ENCODE measurements around the gene MKX. TPM values are rescaled to one million over a fixed set of nuclear protein-coding genes. Genes with fewer than 3 reads are reported as not detected.

Gene MKX
- total RNA-seq, 4 donors from 2014 or later = 0.54 to 3.6 (median 0.90) TPM

- 93 to 94% methylated on average over 2 of the region's 2 CpGs for WGBS, 2 donors
- H3K27ac ChIP-seq = no peak overlapping the region
- TF ChIP-seq POLR2A (IDR thresholded peaks at IDR 0.05) = no peak
- TF ChIP-seq CTCF (IDR thresholded peaks at IDR 0.05) = no peak
- no peaks in the 10 kb centered on the region for H3K36me3 ChIP-seq
- no peak for DNase-seq
- H3K27me3 ChIP-seq = no peaks in the 10 kb centered on the region
- no peaks in the 10 kb centered on the region for H3K4me1 ChIP-seq
- H3K9me3 ChIP-seq = no peaks in the 10 kb centered on the region
- intact Hi-C loops (cut with DNase I) = no loop called here
- H3K4me3 ChIP-seq (replicated peaks in 1 of 3) = no peak overlapping the region
These were observed 46.7 kb downstream of the MKX start for GRCh38 chr10:27698961-27699360.

- Histone ChIP-seq H3K4me3 (replicated peaks in 1 of 3) (no peak overlapping the region), H3K27ac (no peak overlapping the region)
These were observed 49.2 kb downstream of the MKX start for GRCh38 chr10:27696466-27696865.

GRCh38 chr10:27695706-27696105, 49.9 kb downstream of the MKX start:
- no peak overlapping the region for H3K27ac ChIP-seq
- WGBS, 2 donors = 90 to 92% methylated on average over 2 of the region's 2 CpGs
- no peaks in the 10 kb centered on the region for H3K36me3 ChIP-seq
- intact Hi-C loops (cut with DNase I) = no loop called here
- H3K27me3 ChIP-seq = no peaks in the 10 kb centered on the region
- TF ChIP-seq CTCF (IDR thresholded peaks at IDR 0.05) (no peak), POLR2A (IDR thresholded peaks at IDR 0.05) (no peak)
- no peaks in the 10 kb centered on the region for H3K9me3 ChIP-seq
- no peaks in the 10 kb centered on the region for H3K4me1 ChIP-seq
- no peak for DNase-seq
- H3K4me3 ChIP-seq (replicated peaks in 1 of 3) = no peak overlapping the region

More at GRCh38 chr10:27696466-27696865, 49.2 kb downstream of the MKX start:
- TF ChIP-seq POLR2A (IDR thresholded peaks at IDR 0.05) = no peak
- Histone ChIP-seq H3K27me3 (no peaks in the 10 kb centered on the region), H3K9me3 (no peaks in the 10 kb centered on the region), H3K4me1 (no peaks in the 10 kb centered on the region), H3K36me3 (no peaks in the 10 kb centered on the region)
- WGBS, 2 donors = 86% methylated on average over 3 of the region's 3 CpGs
- DNase-seq = no peak
- intact Hi-C loops (cut with DNase I) = no loop called here

- Histone ChIP-seq H3K9me3 (no peaks in the 10 kb centered on the region), H3K4me3 (replicated peaks in 1 of 3) (no peak overlapping the region), H3K27me3 (no peaks in the 10 kb centered on the region), H3K27ac (no peak overlapping the region), H3K4me1 (no peaks in the 10 kb centered on the region), H3K36me3 (no peaks in the 10 kb centered on the region)
- intact Hi-C loops (cut with DNase I) = no loop called here
- TF ChIP-seq POLR2A (IDR thresholded peaks at IDR 0.05) = no peak
- TF ChIP-seq CTCF (IDR thresholded peaks at IDR 0.05) = no peak
- 89 to 96% methylated on average over 6 of the region's 6 CpGs for WGBS, 2 donors
- DNase-seq = no peak
These were observed 50.5 kb downstream of the MKX start for GRCh38 chr10:27695088-27695487.

- no peaks in the 10 kb centered on the region for H3K9me3 ChIP-seq
- TF ChIP-seq POLR2A (IDR thresholded peaks at IDR 0.05) (no peak), CTCF (IDR thresholded peaks at IDR 0.05) (no peak)
- WGBS, 2 donors = 71 to 81% methylated on average over 3 of the region's 3 CpGs
- DNase-seq = no peak
- H3K27me3 ChIP-seq = no peaks in the 10 kb centered on the region
- H3K4me1 ChIP-seq = peaks cover 0 to 6% of the 10 kb centered on the region in 2 donors
- H3K4me3 ChIP-seq (replicated peaks in 1 of 3) = no peak overlapping the region
- no peak overlapping the region for H3K27ac ChIP-seq
- intact Hi-C loops (cut with DNase I) = no loop called here
- no peaks in the 10 kb centered on the region for H3K36me3 ChIP-seq
These were observed 53.0 kb downstream of the MKX start for GRCh38 chr10:27692663-27693062.

GRCh38 chr10:27688991-27689390, 56.6 kb downstream of the MKX start:
- no peaks in the 10 kb centered on the region for H3K36me3 ChIP-seq
- no peak for TF ChIP-seq CTCF (IDR thresholded peaks at IDR 0.05)
- TF ChIP-seq POLR2A (IDR thresholded peaks at IDR 0.05) = no peak
- H3K4me3 ChIP-seq (replicated peaks in 1 of 3) = no peak overlapping the region
- no peak overlapping the region for H3K27ac ChIP-seq
- DNase-seq = no peak
- H3K27me3 ChIP-seq = no peaks in the 10 kb centered on the region
- intact Hi-C loops (cut with DNase I) = no loop called here
- WGBS, 2 donors = 75 to 84% methylated on average over 4 of the region's 4 CpGs
- peaks cover 0 to 6% of the 10 kb centered on the region in 2 donors for H3K4me1 ChIP-seq
- H3K9me3 ChIP-seq = no peaks in the 10 kb centered on the region

Data from thyroid gland (tissue), 4 donors.